ENCODE measurements around the gene CPB2.

The CPB2 gene

DNA sequence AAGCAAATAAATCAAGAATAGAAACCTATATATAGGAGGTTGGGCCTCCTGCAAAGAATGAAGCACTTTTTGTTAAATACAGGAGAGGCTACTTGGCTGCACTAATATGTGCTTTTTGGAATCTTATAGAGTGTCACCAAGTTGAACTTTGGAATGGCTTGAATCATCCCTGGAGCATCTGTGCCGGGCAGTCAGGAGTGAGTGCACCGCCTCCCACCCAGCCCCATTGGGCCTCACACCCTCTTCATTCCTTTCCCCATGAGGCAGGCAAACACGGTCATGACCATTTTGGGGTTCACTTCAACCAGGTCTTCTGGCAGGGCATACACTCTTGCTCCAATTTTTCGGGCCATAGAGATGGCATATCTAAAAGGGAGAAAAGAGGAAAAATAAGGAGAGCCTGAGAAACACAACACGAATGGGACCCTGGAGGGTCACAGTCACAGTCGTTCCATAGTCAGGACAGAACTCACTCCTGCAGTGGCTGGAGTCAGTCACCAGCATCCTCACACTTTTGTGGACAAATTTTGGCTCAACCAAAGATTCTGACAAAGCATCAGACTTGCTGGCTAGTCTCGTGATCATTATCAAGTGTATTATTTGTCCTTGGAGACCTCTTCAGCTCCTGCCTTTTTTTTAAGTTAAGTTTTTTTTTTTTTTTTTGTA, 22.7 kb upstream of the CPB2 start:
- DNase-seq (ENCODE audit: low read depth in 3 of 3): no peak

- peak; percentile 32 to 52 (median 51) for DNase-seq (ENCODE audit: low read depth in 3 of 3)
Measured at GRCh38 chr13:46126552-46127357, 21.9 kb upstream of the CPB2 start.

DNA sequence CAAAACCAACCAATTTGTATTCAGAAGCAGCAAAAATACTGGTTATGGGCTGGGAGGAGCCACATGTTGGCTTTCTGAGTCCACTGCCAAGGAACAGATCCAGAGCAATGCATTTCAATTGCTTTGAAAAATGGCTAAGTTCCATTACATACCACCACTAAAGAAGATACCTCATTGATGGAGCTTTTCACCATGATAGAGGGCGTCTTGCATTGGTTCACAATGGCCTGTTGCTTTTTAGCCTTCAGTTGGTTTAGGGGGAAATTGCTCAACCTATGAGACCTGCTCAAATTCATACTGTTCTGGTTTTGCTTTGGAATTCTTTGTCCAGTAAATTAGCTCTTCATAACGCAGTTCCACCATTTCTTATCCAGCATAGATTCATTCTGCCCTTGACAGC, 21.2 kb upstream of the CPB2 start:
- no peak for DNase-seq (ENCODE audit: low read depth in 3 of 3)

DNA sequence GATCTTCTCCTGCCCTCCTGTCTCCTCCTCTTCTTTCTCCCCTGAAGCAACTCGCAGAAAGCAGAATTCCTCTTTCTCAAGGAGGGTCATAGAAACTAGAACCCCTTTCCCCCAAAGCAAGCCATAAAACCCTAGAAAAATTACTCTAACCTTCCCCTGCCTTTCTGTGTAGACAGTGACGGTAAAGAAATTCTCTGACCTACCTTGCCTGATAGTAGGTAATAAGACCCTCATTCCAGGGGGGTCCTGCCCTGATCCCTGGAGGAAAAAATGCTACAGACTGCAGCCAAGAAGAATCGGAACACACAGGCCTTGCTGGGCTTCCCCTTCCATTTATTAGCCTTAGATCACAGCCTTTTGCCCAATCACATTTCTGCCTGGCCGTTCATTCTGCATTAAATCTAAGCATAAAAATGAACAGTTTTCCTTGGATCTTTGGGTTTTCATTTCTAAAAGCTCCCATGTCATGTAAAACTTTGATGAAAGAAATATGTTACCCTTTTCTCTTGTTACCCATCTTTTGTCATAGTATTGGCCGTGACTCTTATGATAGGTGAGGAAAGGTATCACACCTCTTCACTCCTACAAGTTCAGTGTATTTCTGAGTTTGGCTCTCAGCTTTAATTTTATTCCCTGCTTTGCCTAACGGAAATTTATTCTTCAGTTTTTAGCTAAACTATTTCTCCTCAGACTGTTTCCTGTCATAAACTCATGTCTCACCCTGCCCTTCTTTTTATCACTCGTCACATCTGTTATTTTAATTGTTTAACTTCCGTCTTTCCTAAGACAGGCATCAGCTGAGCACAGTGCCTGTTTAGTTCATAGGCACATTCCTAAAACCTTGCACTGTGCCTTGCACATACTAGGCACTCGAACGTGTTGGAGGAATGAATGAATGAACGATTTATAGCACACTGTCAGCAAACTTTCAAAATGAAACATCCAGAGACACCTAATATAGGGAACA, 20.4 kb upstream of the CPB2 start:
- DNase-seq (ENCODE audit: low read depth in 3 of 3): no peak

GRCh38 chr13:46124531-46124966, 19.7 kb upstream of the CPB2 start:
- DNase-seq (ENCODE audit: low read depth in 3 of 3): no peak

GRCh38 chr13:46122304-46122703, 17.5 kb upstream of the CPB2 start:
- DNase-seq (ENCODE audit: low read depth in 3 of 3): no peak

DNA sequence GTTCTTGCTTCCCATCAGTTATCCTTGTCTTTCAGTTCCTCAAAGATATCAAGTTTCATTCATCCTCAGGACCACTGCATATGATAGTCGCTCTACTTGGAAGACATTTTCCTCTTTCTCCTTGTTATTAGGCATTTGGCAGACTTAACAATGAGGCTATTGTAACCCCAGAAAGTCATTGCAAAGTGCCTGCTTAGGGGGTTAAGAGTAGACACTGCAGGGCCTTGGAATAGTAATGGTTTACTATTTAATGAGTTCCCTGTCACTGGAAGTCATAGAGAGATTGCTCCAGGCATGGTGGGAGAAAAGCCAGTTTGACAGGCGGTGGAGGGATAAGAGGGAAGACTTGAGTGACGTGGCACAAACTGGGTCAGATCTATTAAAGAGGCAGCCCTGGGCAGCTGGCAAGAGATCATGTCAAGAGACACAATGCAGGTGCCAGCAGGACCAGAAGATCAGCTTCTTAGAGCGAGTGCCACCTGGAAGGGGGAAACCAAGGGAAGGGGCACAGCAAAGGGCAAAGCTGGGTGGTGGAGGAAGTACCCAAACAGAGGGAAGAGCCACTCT, 16.8 kb upstream of the CPB2 start:
- no peak for DNase-seq (ENCODE audit: low read depth in 3 of 3)

DNA sequence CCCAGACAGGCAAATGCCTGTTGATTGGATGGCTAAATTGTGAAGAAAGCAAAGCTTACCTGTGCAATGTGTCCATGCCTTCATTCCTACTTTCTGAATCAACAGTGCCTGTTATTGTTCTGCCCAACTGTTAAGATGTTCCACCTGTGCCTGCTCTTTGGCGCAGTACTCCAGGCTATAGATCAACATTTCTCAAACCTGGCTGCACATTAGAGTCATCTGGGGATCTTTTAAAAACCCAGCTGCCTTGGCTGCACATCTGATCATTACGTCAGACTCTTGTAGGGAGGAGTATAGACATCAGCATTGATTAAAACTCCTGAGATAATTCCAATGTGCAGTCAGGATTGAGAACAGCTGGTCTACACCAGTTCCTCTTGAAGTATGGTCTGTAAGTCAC, 16.2 kb upstream of the CPB2 start:
- DNase-seq (ENCODE audit: low read depth in 3 of 3): no peak

- no peak for DNase-seq (ENCODE audit: low read depth in 3 of 3)
Measured at GRCh38 chr13:46119883-46120614, 15.2 kb upstream of the CPB2 start.

DNA sequence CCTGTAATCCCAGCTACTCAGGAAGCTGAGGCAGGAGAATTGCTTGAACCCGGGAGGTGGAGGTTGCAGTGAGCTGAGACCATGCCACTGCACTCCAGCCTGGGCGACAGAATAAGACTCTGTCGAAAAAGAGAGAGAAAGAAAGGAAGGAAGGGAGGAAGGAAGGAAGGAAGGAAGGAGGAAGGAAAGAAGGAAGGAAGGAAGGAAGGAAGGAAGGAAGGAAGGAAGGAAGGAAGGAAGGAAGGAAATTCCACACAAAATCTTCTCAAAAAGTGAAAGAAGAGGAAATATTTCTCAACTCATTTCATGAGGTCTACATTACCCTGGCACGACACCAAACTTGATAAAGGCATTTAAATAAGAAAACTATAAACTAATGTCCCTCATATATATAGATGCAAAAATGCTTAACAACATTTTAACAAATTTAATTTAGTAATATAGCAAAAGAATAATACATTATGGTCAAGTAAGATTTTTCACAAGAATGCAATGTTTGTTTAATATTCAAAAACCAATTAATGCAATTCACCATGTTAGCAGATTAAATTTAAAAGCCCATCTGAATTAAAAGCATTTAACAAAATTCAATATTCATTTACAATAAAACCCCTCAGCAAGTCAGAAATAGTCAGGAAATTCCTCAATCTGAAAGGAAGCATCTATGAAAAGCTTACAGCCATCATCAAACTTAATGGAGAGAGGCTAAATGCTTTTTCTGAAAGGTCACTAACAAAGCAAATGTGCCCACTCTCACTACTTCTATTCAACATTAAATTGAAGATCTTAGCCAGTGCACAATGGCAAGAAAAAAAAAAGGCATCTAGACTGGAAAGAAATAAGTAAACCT, 12.0 kb upstream of the CPB2 start:
- no peak for DNase-seq (ENCODE audit: low read depth in 3 of 3)

DNA sequence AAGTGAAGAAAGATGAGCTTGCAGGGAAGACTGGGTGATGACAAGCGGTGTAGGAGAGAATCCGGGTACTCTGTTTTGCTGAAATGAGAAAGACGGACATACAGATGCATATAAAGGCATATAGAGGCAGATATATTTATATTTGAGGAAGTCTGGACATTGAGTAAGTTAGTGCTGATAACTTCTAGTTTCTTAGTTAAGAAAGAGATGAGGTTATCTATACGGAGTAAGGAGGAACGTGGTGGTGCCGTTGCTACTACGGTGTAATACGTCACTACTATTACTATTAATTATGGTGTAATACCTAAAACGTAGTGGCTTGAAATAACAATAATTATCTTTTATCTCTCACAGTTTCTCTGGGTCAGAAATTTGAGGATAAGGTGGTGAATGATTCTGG, 9.8 kb upstream of the CPB2 start:
- no peak for DNase-seq (ENCODE audit: low read depth in 3 of 3)

GRCh38 chr13:46113596-46113995, 8.8 kb upstream of the CPB2 start:
- DNase-seq (ENCODE audit: low read depth in 3 of 3): no peak

DNA sequence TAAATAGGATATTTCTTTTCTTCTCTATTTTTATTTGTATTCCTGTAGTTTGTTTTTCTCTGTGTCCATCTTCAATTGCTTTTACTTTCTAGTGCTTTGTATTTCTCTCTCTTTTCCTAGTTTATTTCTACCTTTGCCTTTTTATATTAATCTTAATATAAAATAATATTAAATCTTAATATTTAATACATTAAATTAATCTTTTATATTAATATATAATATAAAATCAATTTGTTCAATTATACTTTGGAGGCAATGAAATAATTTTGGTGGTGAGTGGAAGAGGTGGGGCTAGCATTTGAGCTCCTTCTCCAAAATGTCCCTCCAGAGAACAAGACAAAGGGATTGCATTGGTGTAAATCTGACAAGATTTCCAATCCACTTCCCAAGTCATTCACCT, 6.3 kb upstream of the CPB2 start:
- no peak for DNase-seq (ENCODE audit: low read depth in 3 of 3)

DNA sequence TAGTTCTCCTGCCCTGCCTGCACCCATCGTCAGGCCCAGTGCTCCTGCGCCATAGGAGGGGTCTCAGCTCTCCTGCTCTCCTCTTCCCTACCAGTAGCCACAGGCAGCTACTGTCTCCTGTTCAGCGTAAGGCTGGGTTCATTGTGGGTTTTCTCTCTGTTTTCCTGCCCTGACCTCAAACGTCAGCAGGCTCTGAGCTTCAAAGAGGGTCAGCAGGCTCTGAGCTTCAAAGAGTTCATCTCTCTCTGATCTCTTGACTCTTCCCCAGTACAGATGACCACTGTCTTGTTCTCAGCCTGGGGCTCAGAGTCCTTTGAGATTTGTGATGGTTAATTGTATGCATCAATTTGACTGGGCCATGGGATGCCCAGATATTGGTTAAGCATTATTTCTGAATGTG, 4.6 kb upstream of the CPB2 start:
- no peak for DNase-seq (ENCODE audit: low read depth in 3 of 3)

GRCh38 chr13:46106839-46107371, 2.1 kb upstream of the CPB2 start:
- DNase-seq (ENCODE audit: low read depth in 3 of 3): no peak

DNA sequence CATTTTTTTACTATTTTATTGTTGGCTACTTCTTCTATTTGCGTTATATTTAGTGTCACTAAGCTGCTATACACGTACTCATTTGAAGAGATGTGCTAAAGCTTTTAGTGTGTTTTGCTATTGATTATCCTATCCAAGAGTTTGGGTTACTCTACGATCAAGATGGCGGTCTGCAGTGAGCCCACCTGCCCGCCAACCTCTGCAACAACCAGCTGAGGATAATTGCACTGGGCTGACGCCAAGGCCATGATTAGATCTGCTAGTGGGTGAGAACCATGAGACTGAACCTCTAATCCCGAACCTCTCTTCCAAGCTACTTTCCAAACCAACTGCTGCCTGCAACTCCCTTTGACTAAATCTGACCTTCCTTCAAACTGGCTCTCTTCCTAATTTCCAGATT, 1.8 kb downstream of the CPB2 start:
- DNase-seq (ENCODE audit: low read depth in 3 of 3): no peak

DNA sequence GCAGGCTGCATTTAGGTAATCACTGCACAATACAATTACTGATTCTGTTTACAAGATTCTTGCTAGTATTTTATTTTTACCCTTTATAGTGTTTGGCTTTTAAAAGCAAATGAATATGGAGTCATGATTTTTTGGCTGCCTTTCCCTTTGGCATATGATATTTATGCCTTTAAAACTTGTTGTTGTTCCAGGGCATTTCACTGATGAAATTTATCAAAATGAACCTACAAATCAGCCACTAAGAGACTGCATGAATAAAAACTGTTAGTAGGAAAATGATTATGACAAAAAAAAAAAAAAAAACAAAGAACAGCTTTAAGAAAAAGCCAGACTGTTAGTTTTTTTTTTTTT, 2.6 kb downstream of the CPB2 start:
- DNase-seq (ENCODE audit: low read depth in 3 of 3): no peak

- DNase-seq (ENCODE audit: low read depth in 3 of 3): no peak
Measured at GRCh38 chr13:46101484-46102254, 3.2 kb downstream of the CPB2 start.

- no peak for DNase-seq (ENCODE audit: low read depth in 3 of 3)
Measured at GRCh38 chr13:46101002-46101401, 3.8 kb downstream of the CPB2 start.
